ENCODE data around the gene AQP12B.

The AQP12B gene

GRCh38 chr2:240640939-240641338 is 41.7 kb downstream of the AQP12B start:
- TF ChIP-seq CTCF (conservative IDR thresholded peaks at IDR 0.05; ENCODE audit: low read depth, low read length), result no peak
- peaks cover 20% of the 10 kb centered on the region; the same call in 1 of the 2 replicates for H3K27me3 ChIP-seq (ENCODE audit: insufficient read depth, low read depth)
- no peak overlapping the region for H3K9ac ChIP-seq
- H3K4me1 ChIP-seq (ENCODE audit: low read depth, poor library complexity, severe bottlenecking), result no peaks in the 10 kb centered on the region
- H4K20me1 ChIP-seq (ENCODE audit: insufficient read depth), result no peaks in the 10 kb centered on the region
- no peak overlapping the region for H3K27ac ChIP-seq
- H3K4me3 ChIP-seq (IDR thresholded peaks at IDR 0.05; ENCODE audit: insufficient read depth, low read depth, low read length), result no peak overlapping the region
- no peak overlapping the region for H2AFZ ChIP-seq (ENCODE audit: low read depth)
- H3K4me2 ChIP-seq, result no peak overlapping the region
- no peaks in the 10 kb centered on the region for H3K36me3 ChIP-seq (ENCODE audit: insufficient read depth)
- no peaks in the 10 kb centered on the region for H3K79me2 ChIP-seq (ENCODE audit: insufficient read depth, low read depth)

GRCh38 chr2:240639566-240639965 is 43.1 kb downstream of the AQP12B start:
- peaks cover 20% of the 10 kb centered on the region; the same call in 1 of the 2 replicates for H3K27me3 ChIP-seq (ENCODE audit: insufficient read depth, low read depth)
- H3K27ac ChIP-seq, result no peak overlapping the region
- no peak overlapping the region for H2AFZ ChIP-seq (ENCODE audit: low read depth)
- no peaks in the 10 kb centered on the region for H4K20me1 ChIP-seq (ENCODE audit: insufficient read depth)
- H3K4me1 ChIP-seq (ENCODE audit: low read depth, poor library complexity, severe bottlenecking), result no peaks in the 10 kb centered on the region
- H3K79me2 ChIP-seq (ENCODE audit: insufficient read depth, low read depth), result no peaks in the 10 kb centered on the region
- TF ChIP-seq CTCF (conservative IDR thresholded peaks at IDR 0.05; ENCODE audit: low read depth, low read length), result no peak
- H3K4me2 ChIP-seq, result no peak overlapping the region
- H3K36me3 ChIP-seq (ENCODE audit: insufficient read depth), result no peaks in the 10 kb centered on the region
- no peak overlapping the region for H3K9ac ChIP-seq
- no peak overlapping the region for H3K4me3 ChIP-seq (IDR thresholded peaks at IDR 0.05; ENCODE audit: insufficient read depth, low read depth, low read length)

GRCh38 chr2:240638512-240639160 is 44.0 kb downstream of the AQP12B start:
- TF ChIP-seq CTCF (conservative IDR thresholded peaks at IDR 0.05; ENCODE audit: low read depth, low read length), result no peak
- H2AFZ ChIP-seq (ENCODE audit: low read depth), result no peak overlapping the region

GRCh38 chr2:240637901-240638345 is 44.8 kb downstream of the AQP12B start:
- Histone ChIP-seq H3K27me3 (ENCODE audit: insufficient read depth, low read depth) (peaks cover 12% of the 10 kb centered on the region; the same call in 1 of the 2 replicates), H2AFZ (ENCODE audit: low read depth) (no peak overlapping the region), H3K9ac (no peak overlapping the region), H3K27ac (no peak overlapping the region), H3K4me3 (IDR thresholded peaks at IDR 0.05; ENCODE audit: insufficient read depth, low read depth, low read length) (no peak overlapping the region), H3K36me3 (ENCODE audit: insufficient read depth) (no peaks in the 10 kb centered on the region), H3K4me1 (ENCODE audit: low read depth, poor library complexity, severe bottlenecking) (no peaks in the 10 kb centered on the region), H3K79me2 (ENCODE audit: insufficient read depth, low read depth) (no peaks in the 10 kb centered on the region), H3K4me2 (no peak overlapping the region), H4K20me1 (ENCODE audit: insufficient read depth) (no peaks in the 10 kb centered on the region)
- TF ChIP-seq CTCF (conservative IDR thresholded peaks at IDR 0.05; ENCODE audit: low read depth, low read length), result no peak

More at GRCh38 chr2:240638512-240639160, 44.0 kb downstream of the AQP12B start:
- H3K27ac ChIP-seq, result no peak overlapping the region
- peaks cover 14% of the 10 kb centered on the region; the same call in 1 of the 2 replicates for H3K27me3 ChIP-seq (ENCODE audit: insufficient read depth, low read depth)
- H3K4me2 ChIP-seq, result no peak overlapping the region
- H3K36me3 ChIP-seq (ENCODE audit: insufficient read depth), result no peaks in the 10 kb centered on the region
- no peaks in the 10 kb centered on the region for H4K20me1 ChIP-seq (ENCODE audit: insufficient read depth)
- H3K79me2 ChIP-seq (ENCODE audit: insufficient read depth, low read depth), result no peaks in the 10 kb centered on the region
- H3K9ac ChIP-seq, result no peak overlapping the region
- no peak overlapping the region for H3K4me3 ChIP-seq (IDR thresholded peaks at IDR 0.05; ENCODE audit: insufficient read depth, low read depth, low read length)
- H3K4me1 ChIP-seq (ENCODE audit: low read depth, poor library complexity, severe bottlenecking), result no peaks in the 10 kb centered on the region

Measured in KMS-11 (cell line).